HG02798 (cell line): ENCODE results near the gene SLBP.
"Not testable (repeated sequence)": the region's sequence is repeated elsewhere in the genome, so short reads cannot be mapped to it uniquely, and the experiment has no call there.

Experiments
- ATAC-seq: cut with Tn5 transposase; IDR thresholded peaks from one replicate; pipeline ENCODE4 v1.9.1; 2021; ENCODE audit warnings: mild to moderate bottlenecking; ENCODE audit not compliant: unreplicated experiment, poor library complexity

SLBP gene

GRCh38 chr4:1683261-1683735 is 28.8 kb downstream of the SLBP start:
- no peak for ATAC-seq

DNA sequence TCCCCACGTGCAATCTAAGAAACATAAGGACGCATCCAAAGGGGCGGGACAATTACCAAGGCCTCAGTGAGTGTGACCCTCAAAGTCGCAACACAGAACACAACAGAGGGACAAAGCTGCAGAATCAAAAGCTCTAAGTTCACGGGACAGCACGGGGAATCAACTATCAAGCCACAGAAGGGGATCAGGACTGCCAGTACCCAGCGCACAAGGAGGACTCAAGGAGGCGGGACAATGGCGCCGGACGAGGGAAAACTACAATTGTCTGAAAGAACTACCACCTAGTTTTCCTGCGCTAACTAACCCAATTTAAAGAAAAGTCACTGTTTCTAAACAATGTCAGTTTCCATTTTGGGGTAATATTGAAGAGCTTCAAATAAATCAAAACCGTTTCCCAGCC is 29.3 kb downstream of the SLBP start:
- no peak for ATAC-seq

GRCh38 chr4:1678244-1678643 is 33.9 kb downstream of the SLBP start:
- no peak for ATAC-seq

GRCh38 chr4:1676605-1677525 is 35.3 kb downstream of the SLBP start:
- no peak for ATAC-seq

DNA sequence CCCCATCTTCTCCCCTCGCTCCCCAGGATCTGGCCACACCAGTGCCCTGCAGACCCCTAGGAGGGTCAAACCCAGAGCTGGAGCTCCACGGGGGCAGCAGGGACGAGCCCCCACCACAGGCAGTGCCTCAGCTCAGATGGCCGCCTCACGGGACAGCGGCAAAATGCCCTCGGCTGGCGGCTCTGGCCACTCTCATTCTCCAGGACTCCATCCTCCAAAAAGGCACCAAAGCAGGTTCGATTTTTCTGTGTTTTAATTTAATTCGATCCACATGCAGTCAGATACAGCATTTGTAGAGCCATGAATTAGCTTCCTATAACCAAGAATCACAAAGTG is 36.3 kb downstream of the SLBP start:
- ATAC-seq, result no peak

DNA sequence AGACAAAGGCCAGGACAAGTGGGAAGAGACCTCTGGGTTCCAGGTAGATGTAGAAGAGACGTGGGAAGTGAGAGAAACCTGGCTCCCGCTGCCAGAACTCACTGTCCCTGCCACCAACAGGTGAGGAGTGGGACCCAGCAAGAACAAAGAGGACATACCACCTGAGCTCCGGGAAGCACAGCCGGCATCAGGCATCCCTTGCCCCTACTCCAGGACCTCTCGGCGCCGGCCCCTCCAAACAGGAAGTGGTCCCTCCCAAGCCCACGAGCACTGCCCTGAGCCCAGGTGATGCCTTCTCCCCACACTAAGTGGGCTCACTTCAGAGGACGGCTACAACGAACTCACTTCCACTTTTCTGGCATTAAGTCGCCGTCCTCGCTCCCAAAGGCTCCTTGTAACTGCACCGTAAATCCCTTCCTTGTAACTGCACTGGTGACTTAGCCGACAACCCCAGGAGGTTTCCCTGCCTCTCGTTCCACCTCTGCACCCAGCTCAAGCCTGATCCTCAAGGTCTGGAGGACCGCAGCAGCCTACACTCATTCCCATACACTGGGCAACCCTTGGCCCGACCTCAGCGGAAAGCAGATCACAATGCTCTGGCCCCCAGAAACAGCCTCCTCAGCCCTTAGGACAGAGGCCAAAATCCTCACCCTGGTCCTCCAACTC is 36.9 kb downstream of the SLBP start:
- no peak for ATAC-seq

DNA sequence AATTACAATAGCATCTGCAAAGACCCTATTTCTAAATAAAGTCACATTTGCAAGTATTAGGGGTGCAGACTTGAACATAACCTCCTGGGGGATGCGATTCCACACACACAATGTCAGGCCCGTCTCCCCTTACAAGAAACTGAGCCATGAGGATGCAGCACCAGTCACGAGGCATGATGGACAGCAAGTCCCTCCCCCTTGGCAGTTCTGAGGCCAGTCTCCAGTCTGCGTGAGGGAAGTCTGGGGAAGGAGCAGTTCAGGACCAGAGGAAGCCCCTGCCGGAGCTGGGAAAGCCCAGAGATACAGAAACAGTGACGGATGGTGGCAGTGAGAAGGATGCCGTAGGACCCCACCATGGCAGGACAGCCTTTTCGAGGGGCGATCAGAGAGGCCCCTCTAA is 37.4 kb downstream of the SLBP start:
- ATAC-seq, result no peak

DNA sequence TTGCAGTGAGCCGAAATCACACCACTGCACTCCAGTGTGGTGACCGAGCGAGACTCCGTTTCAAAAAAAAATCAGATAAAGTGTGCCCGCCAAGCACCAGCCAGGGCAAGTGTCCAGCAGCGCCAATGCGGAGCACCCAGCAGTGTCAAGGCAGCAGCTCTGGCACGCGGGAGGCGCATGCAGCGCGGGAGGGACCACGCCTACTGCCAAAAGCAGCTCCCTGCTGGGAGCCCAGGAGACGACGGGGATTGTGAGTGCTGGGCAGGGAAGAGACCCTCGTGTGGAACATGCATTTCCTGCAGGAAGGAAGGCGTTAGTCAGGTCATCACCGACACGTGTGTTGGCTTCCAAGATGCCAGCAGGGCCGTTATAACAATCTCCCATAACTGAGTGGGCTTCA is 38.4 kb downstream of the SLBP start:
- no peak for ATAC-seq

- ATAC-seq, result not testable (repeated sequence)
These were observed 41.1 kb downstream of the SLBP start for GRCh38 chr4:1671011-1671410.

DNA sequence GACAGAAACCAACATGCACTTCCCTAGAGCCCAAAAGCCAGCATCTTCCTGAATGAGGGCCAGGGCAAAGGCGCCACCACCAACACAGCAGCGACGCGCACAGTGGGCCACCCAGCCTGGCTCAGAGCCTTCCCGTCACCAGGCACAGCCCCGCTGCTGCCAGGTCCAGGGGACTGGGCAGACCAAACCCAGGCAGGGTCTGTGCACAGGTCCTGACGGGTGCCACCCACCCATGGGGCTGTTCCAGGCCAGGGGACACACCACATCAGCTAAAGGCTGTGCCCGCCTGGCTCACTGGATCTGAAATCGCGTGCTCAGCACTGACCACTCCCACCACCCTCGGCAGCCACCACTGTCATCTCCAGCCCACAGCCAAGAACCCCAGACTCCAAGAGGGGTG is 41.8 kb downstream of the SLBP start:
- no peak for ATAC-seq

DNA sequence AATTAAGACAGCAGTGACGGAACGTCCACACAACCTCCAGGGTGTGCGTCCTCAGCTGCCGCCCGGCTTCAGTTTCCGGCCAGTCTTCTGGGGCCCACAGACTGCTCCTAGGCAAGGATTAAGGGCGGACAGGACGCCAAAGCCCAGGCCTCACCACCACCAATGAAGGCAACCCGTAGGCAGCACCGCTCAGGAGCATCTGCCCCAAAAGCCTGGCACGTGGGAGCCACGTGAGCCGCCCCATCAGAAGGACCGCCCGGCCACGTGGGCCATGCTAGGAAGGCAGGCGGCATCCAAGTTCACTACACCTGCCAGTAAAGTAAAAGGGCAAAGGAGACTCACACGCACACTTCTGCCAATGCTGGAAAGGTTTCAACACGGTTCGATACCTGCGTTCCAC is 42.3 kb downstream of the SLBP start:
- ATAC-seq, result no peak

DNA sequence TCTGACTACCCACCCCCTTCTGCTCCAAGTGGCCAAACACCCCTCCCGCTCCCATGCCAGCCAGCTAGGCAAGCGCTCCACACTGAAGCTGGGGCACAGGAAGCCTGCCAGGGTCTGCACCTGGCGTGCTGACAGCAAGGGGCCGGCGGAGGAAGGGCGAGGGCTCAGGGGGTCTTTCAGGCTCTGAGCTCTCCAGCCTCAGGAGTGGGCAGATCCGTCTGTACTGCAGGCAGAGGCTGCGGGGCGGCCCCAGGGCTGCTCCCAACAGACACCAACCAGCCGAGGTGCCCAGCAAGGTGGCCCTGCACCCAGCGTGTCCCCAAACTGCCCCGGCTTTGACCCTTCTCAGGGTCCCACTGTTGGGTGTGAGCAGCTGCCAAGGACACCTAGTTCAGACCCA is 42.8 kb downstream of the SLBP start:
- ATAC-seq, result no peak

GRCh38 chr4:1668488-1668840 is 43.7 kb downstream of the SLBP start:
- no peak for ATAC-seq

- ATAC-seq, result no peak
These were observed 44.8 kb downstream of the SLBP start for GRCh38 chr4:1667273-1667672.

GRCh38 chr4:1666391-1666790 is 45.7 kb downstream of the SLBP start:
- ATAC-seq, result no peak

DNA sequence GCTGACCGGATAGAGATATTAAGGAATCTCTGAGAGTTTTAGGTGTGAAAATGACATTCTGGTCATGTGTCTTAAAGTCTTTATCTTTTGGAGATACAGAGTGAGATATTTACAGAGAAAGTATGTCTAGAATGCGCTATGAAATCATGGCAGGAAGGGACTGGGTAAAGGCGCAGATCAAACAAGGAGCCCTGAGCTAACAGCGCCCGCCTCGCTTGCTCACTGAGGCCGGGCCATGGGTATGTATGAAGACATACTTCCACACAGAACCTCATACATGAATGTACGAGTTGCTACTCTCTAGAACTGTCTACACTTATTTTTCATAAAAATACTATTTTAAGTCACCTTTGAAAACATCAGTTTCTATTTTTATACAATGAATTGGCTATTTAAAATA is 48.0 kb downstream of the SLBP start:
- ATAC-seq, result no peak

- ATAC-seq, result no peak
These were observed 48.6 kb downstream of the SLBP start for GRCh38 chr4:1663549-1663948.

GRCh38 chr4:1661695-1662094 is 50.4 kb downstream of the SLBP start:
- no peak for ATAC-seq

GRCh38 chr4:1660948-1661677 is 51.0 kb downstream of the SLBP start:
- ATAC-seq, result no peak

- no peak for ATAC-seq
These were observed 52.7 kb downstream of the SLBP start for GRCh38 chr4:1659104-1660043.
